Esophagus muscularis mucosa (tissue), 4 donors: ENCODE data around the gene ECI1. TPM values are rescaled to one million over a fixed set of nuclear protein-coding genes. Genes with fewer than 3 reads are reported as not detected.

Experiments
- DNase-seq: peaks from one replicate; pipeline ENCODE4 v3.0.0-alpha.2; 2017; ENCODE audit errors: extremely low spot score
- H3K27ac ChIP-seq, 4 donors: fragments of 200-600 bp; sonication (generic); replicated peaks in 1 of 4; 1 replicate in 3 of 4; 2 replicates in 1 of 4; pipeline ENCODE4 v1.5.1; 2016 to 2019; ENCODE audit warnings: mild to moderate bottlenecking in 1 of 4
- H3K27me3 ChIP-seq, 4 donors: fragments of 200-600 bp; sonication (generic); one replicate each; pipeline versions ENCODE4 v1.5.1 to v1.6.0; 2016 to 2019
- H3K36me3 ChIP-seq, 4 donors: fragments of 200-600 bp; sonication (generic); one replicate each; pipeline ENCODE4 v1.5.1; 2016 to 2019
- H3K4me1 ChIP-seq, 4 donors: fragments of 200-600 bp; sonication (generic); one replicate each; pipeline ENCODE4 v1.5.1; 2016 to 2019
- H3K4me3 ChIP-seq, 4 donors: fragments of 200-600 bp; sonication (generic); 1 replicate in 2 of 4; 2 replicates in 2 of 4; pipeline ENCODE4 v1.5.1; 2016 to 2019; ENCODE audit warnings: mild to moderate bottlenecking in 4 of 4, moderate library complexity in 1 of 4
- H3K9me3 ChIP-seq, 4 donors: fragments of 200-600 bp; sonication (generic); 1 replicate in 3 of 4; 2 replicates in 1 of 4; pipeline ENCODE4 v1.5.1; 2016 to 2019
- EP300 ChIP-seq: sonication (generic); formaldehyde crosslinking; IDR thresholded peaks from one replicate; pipeline ENCODE4 v1.6.1; 2017; ENCODE audit warnings: antibody characterized with exemption
- POLR2A ChIP-seq: fragments of 450-650 bp; IDR thresholded peaks from one replicate; pipeline ENCODE4 v1.6.1; 2017; ENCODE audit warnings: antibody characterized with exemption, moderate library complexity, mild to moderate bottlenecking, low read depth
- POLR2AphosphoS5 ChIP-seq, 2 donors: sonication (generic); formaldehyde crosslinking; IDR thresholded peaks; one replicate each; pipeline ENCODE4 v1.6.1; 2017; ENCODE audit warnings: antibody characterized with exemption in 2 of 2
- WGBS: methylation state at CpG from one replicate; pipeline ENCODE4 v1.1.5; 2018; 5-methylcytosine and 5-hydroxymethylcytosine counted together
- intact Hi-C: fragments of 100-400 bp; cut with DNase I; formaldehyde crosslinking; loops from one replicate; pipeline ENCODE4 v1.15.1; 2023
- total RNA-seq, 4 donors: library from RNA; depleted of rRNA; stranded (reverse); fragments of >200 nt; gene quantifications; one replicate each; pipeline versions ENCODE4 v1.1.0 to v1.2.1, GENCODE V29; 2016
- TF ChIP-seq, protein P1 (sequence below), 3 experiments: fragments of 200-600 bp in 2 of 3; fragments of 450-650 bp in 1 of 3; sonication (generic) in 2 of 3; IDR thresholded peaks; one replicate each; pipeline ENCODE4 v1.5.1; 2017 to 2019; ENCODE audit warnings: antibody characterized with exemption in 3 of 3, mild to moderate bottlenecking in 2 of 3, moderate library complexity in 1 of 3

Gene ECI1
- total RNA-seq, 4 donors from 2014 or later, result 51.9 to 115 (median 86.6) TPM

- Histone ChIP-seq H3K36me3 (peaks cover 11 to 67% (median 36%) of the 10 kb centered on the region in 4 donors), H3K4me1 (no peaks in the 10 kb centered on the region), H3K27ac (no peak overlapping the region), H3K4me3 (no peak overlapping the region), H3K9me3 (no peaks in the 10 kb centered on the region), H3K27me3 (no peaks in the 10 kb centered on the region)
- DNase-seq, result no peak
- 93% methylated on average over 22 of the region's 25 CpGs for WGBS
- TF ChIP-seq POLR2AphosphoS5 (IDR thresholded peaks at IDR 0.05), result no peak
- TF ChIP-seq, protein P1, sequence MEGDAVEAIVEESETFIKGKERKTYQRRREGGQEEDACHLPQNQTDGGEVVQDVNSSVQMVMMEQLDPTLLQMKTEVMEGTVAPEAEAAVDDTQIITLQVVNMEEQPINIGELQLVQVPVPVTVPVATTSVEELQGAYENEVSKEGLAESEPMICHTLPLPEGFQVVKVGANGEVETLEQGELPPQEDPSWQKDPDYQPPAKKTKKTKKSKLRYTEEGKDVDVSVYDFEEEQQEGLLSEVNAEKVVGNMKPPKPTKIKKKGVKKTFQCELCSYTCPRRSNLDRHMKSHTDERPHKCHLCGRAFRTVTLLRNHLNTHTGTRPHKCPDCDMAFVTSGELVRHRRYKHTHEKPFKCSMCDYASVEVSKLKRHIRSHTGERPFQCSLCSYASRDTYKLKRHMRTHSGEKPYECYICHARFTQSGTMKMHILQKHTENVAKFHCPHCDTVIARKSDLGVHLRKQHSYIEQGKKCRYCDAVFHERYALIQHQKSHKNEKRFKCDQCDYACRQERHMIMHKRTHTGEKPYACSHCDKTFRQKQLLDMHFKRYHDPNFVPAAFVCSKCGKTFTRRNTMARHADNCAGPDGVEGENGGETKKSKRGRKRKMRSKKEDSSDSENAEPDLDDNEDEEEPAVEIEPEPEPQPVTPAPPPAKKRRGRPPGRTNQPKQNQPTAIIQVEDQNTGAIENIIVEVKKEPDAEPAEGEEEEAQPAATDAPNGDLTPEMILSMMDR (IDR thresholded peaks at IDR 0.05), result no peak
- no peak for TF ChIP-seq POLR2A
- no peak for TF ChIP-seq EP300
- intact Hi-C loops, result no loop called here
Observed at GRCh38 chr16:2277466-2278271, 26.3 kb upstream of the ECI1 start.

DNA sequence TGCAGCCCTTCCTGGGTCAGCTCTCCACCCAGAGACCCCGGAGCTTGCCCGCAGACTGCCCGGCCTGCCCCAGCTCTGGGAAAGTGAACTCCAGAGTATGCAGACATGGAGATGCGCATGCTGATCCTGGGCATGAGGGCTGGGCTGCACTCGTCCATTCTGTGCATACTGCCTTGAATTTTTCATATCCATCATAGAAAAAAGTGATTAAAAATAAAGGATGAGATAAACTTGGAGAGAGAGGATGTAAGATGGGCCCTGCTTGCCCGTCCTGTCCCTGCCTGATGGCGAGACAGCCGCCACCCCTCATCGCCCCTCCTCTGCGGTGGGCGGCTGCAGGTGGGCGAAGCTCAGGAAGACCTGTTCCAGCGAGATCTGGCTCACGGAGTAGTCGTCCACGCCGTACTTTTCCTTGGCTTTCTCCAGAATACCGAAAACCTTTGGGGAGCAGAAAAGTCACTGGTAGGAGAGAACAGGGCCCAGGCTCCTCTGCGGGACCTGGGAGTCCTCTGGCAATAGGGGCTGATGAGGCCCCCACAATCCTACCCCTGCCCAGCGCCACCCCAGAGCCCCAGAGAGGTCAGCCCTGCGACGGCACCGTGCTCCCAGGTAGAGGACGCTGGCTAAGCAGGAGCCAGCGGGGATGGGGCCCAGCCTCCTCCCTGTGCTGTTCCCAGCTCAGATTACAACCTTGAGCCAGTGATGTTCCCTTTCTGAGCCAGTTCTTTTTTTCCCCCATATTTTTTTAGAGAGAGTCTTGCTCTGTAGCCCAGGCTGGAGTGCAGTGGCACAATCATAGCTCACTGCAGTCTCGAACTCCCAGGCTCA, 25.2 kb upstream of the ECI1 start:
- TF ChIP-seq POLR2AphosphoS5 (IDR thresholded peaks at IDR 0.05), result no peak
- TF ChIP-seq EP300, result no peak
- TF ChIP-seq POLR2A, result no peak
- TF ChIP-seq, protein P1 (IDR thresholded peaks at IDR 0.05), result no peak
- H3K4me1 ChIP-seq, result peaks cover 0 to 6% (median 0%) of the 10 kb centered on the region in 4 donors
- no peak overlapping the region for H3K27ac ChIP-seq
- intact Hi-C loops, result no loop called here
- WGBS, result 78% methylated on average over 22 of the region's 26 CpGs
- no peaks in the 10 kb centered on the region for H3K9me3 ChIP-seq
- DNase-seq, result no peak
- H3K27me3 ChIP-seq, result no peaks in the 10 kb centered on the region
- peaks cover 11 to 69% (median 36%) of the 10 kb centered on the region in 4 donors for H3K36me3 ChIP-seq
- no peak overlapping the region for H3K4me3 ChIP-seq

DNA sequence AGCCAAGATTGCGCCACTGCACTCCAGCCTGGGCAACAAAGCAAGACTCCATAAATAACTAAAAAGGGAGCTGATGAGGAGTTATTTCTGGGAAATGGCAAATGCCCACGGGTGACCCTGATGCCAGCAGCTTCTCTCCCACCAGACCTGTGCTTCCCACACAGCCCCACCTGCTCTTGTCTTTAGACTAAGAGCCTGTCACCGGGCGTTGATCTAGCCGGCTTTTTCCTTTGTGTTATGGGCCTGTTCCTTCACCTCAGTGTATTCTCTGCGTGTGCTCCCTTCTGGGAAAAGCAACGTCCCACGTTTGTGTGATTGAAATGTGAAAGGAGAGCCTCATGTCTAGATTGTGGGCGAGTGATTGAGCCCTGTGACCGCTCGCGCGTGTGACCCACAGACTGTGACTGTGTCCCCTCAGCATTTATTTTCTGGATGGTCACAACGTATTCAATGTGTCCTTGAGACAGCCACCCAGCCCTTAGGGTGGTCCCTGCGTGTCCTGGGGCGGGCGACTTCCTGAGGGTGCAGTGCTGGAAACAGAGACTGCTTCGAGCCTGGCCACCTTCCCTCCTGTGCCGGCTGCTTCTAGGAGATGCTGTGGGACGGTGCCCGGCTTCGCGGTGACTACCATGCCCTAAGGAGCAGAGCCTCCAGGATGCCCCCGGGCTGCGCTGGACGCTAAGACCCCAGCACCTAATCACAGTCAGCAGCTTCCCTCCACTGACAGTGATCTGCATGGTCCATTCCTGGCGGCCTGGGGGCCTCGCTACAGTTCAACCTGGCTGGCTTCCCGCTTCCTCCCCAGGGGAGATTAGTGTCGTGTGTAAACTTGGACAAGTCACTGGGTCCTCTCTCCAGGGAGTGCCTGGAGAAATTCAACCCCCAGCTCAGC, 24.3 kb upstream of the ECI1 start:
- no peak overlapping the region for H3K27ac ChIP-seq
- no peaks in the 10 kb centered on the region for H3K9me3 ChIP-seq
- WGBS, result 80% methylated on average over 12 of the region's 30 CpGs
- no peak for DNase-seq
- H3K27me3 ChIP-seq, result no peaks in the 10 kb centered on the region
- no peak overlapping the region for H3K4me3 ChIP-seq
- H3K36me3 ChIP-seq, result peaks cover 10 to 60% (median 28%) of the 10 kb centered on the region in 4 donors
- H3K4me1 ChIP-seq, result peaks cover 0 to 15% (median 2%) of the 10 kb centered on the region in 4 donors
- TF ChIP-seq, protein P1 (IDR thresholded peaks at IDR 0.05), result no peak
- no peak for TF ChIP-seq POLR2AphosphoS5 (IDR thresholded peaks at IDR 0.05)
- TF ChIP-seq EP300, result no peak
- TF ChIP-seq POLR2A, result no peak
- intact Hi-C loops, result no loop called here

GRCh38 chr16:2273931-2274330, 22.5 kb upstream of the ECI1 start:
- 91% methylated on average over 8 of the region's 10 CpGs for WGBS
- peaks cover 7 to 43% (median 19%) of the 10 kb centered on the region in 4 donors for H3K36me3 ChIP-seq
- H3K4me1 ChIP-seq, result peaks cover 10 to 33% (median 20%) of the 10 kb centered on the region in 4 donors
- intact Hi-C loops, result no loop called here
- DNase-seq, result no peak
- no peaks in the 10 kb centered on the region for H3K27me3 ChIP-seq
- TF ChIP-seq EP300 (no peak), POLR2A (no peak), POLR2AphosphoS5 (IDR thresholded peaks at IDR 0.05) (no peak)
- TF ChIP-seq, protein P1 (IDR thresholded peaks at IDR 0.05), result no peak
- no peak overlapping the region for H3K4me3 ChIP-seq
- H3K9me3 ChIP-seq, result no peaks in the 10 kb centered on the region
- no peak overlapping the region for H3K27ac ChIP-seq
